ENCODE data around the gene BATF.

The BATF gene

DNA sequence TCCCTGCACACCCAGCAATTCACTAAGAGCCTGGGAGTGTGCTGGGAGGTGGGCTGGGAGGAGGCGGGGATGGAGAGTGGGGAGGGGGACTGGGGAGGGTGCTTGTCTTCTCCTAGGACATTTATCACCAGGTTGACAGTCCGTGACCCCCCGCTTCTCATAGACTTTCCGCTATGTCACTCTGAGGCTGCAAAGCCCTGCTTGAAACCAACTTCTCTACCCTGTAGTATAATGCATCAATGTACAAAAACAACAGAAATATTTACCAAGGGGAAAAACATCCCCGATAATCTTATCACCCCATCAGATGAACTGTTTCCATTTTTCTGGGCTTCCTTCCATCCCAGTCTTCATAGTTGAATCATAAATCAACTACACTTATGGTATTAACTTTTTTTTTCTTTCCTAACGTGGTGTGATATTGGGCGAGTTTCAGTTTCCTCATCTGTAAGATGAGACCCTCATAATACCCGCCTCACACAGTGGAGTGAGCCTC lies 28.6 kb upstream of the BATF start:
- TF ChIP-seq, protein P1, sequence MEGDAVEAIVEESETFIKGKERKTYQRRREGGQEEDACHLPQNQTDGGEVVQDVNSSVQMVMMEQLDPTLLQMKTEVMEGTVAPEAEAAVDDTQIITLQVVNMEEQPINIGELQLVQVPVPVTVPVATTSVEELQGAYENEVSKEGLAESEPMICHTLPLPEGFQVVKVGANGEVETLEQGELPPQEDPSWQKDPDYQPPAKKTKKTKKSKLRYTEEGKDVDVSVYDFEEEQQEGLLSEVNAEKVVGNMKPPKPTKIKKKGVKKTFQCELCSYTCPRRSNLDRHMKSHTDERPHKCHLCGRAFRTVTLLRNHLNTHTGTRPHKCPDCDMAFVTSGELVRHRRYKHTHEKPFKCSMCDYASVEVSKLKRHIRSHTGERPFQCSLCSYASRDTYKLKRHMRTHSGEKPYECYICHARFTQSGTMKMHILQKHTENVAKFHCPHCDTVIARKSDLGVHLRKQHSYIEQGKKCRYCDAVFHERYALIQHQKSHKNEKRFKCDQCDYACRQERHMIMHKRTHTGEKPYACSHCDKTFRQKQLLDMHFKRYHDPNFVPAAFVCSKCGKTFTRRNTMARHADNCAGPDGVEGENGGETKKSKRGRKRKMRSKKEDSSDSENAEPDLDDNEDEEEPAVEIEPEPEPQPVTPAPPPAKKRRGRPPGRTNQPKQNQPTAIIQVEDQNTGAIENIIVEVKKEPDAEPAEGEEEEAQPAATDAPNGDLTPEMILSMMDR (IDR thresholded peaks at IDR 0.05; ENCODE audit: extremely low read depth, insufficient read depth, missing control alignments) = no peak
- in situ Hi-C loops (cut with MboI; ENCODE audit: low pct_unique_long_range_greater_than_20kb, low sequenced_read_pairs, unreplicated experiment) = loop anchor here (25.0 kb wide), 1 partner anchor 356 kb away; the partner anchor contains the start of gene NEK9
- no peak for DNase-seq (ENCODE audit: low spot score)

GRCh38 chr14:75494896-75495295 lies 27.4 kb upstream of the BATF start:
- TF ChIP-seq, protein P1 (IDR thresholded peaks at IDR 0.05; ENCODE audit: extremely low read depth, insufficient read depth, missing control alignments) = no peak
- in situ Hi-C loops (cut with MboI; ENCODE audit: low pct_unique_long_range_greater_than_20kb, low sequenced_read_pairs, unreplicated experiment) = loop anchor here (25.0 kb wide), 1 partner anchor 358 kb away; the partner anchor contains the start of gene NEK9
- no peak for DNase-seq (ENCODE audit: low spot score)

DNA sequence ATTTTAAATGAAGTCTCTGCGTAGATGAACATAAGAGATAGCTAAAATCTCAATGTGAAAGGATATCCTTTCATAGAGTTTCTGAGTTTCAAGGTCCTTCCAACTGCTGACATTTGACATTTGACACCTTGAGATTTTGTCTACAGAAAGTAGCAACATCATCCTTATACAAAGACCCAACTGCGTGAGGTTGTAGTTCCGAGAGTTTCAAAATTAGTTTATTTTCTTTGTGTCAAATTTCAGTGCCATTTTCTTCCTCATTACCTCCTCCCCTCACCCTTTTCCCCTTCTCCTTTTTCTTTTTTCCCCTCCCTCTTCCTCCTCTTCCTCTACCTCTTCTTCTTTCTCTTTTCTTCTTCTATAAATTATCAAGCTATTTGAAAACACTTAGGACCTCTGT lies 26.9 kb upstream of the BATF start:
- in situ Hi-C loops (cut with MboI; ENCODE audit: low pct_unique_long_range_greater_than_20kb, low sequenced_read_pairs, unreplicated experiment) = loop anchor here (25.0 kb wide), 1 partner anchor 358 kb away; the partner anchor contains the start of gene NEK9
- TF ChIP-seq, protein P1 (IDR thresholded peaks at IDR 0.05; ENCODE audit: extremely low read depth, insufficient read depth, missing control alignments) = no peak
- no peak for DNase-seq (ENCODE audit: low spot score)

GRCh38 chr14:75495882-75496281 lies 26.4 kb upstream of the BATF start:
- in situ Hi-C loops (cut with MboI; ENCODE audit: low pct_unique_long_range_greater_than_20kb, low sequenced_read_pairs, unreplicated experiment) = loop anchor here (25.0 kb wide), 1 partner anchor 359 kb away; the partner anchor contains the start of gene NEK9
- TF ChIP-seq, protein P1 (IDR thresholded peaks at IDR 0.05; ENCODE audit: extremely low read depth, insufficient read depth, missing control alignments) = no peak

DNA sequence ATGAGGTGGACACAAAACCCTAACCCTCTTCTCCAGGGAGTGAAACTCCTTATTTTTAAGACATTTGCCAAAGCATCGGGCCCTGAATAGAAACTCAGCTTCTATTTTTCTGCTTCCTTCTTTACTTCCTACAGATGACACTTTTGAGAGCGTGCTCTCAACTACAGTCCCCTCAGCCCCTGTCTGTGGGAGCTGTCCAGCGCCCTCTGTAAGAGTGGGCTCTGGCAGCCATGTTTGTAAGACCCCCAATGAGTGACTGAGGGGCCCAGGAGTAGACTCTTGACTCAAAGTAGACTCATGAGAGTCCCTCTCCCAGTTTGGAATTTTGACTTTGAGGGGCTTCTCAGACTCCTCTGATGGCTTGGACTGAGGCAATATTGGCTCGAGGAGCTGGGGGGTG lies 25.5 kb upstream of the BATF start:
- no peak for DNase-seq (ENCODE audit: low spot score)
- TF ChIP-seq, protein P1 (IDR thresholded peaks at IDR 0.05; ENCODE audit: extremely low read depth, insufficient read depth, missing control alignments) = no peak
- in situ Hi-C loops (cut with MboI; ENCODE audit: low pct_unique_long_range_greater_than_20kb, low sequenced_read_pairs, unreplicated experiment) = loop anchor here (25.0 kb wide), 1 partner anchor 359 kb away; the partner anchor contains the start of gene NEK9

More at GRCh38 chr14:75495882-75496281, 26.4 kb upstream of the BATF start:
- DNase-seq (ENCODE audit: low spot score) = no peak

GRCh38 chr14:75497191-75497590 lies 25.1 kb upstream of the BATF start:
- in situ Hi-C loops (cut with MboI; ENCODE audit: low pct_unique_long_range_greater_than_20kb, low sequenced_read_pairs, unreplicated experiment) = loop anchor here (25.0 kb wide), 1 partner anchor 360 kb away; the partner anchor contains the start of gene NEK9
- DNase-seq (ENCODE audit: low spot score) = no peak
- TF ChIP-seq, protein P1 (IDR thresholded peaks at IDR 0.05; ENCODE audit: extremely low read depth, insufficient read depth, missing control alignments) = peak; percentile 12

Data from GM13977 (cell line).